GM11168 (cell line): Measurements from ENCODE around the gene S100A1.
"Not testable (repeated sequence)": the region's sequence is repeated elsewhere in the genome, so short reads cannot be mapped to it uniquely, and the experiment has no call there.

Source experiments
- in situ Hi-C: fragments of 300-500 bp; cut with MboI; formaldehyde crosslinking; loops from one replicate; pipeline ENCODE4 v1.12.0; 2022; ENCODE audit warnings: low sequenced_read_pairs; ENCODE audit not compliant: unreplicated experiment

The S100A1 gene

GRCh38 chr1:153628638-153629342 is 556 bp downstream of the S100A1 start:
- in situ Hi-C loops = no loop called here

- in situ Hi-C loops = no loop called here
Measured at GRCh38 chr1:153629343-153629665, 1.1 kb downstream of the S100A1 start.

GRCh38 chr1:153629971-153630370 is 1.7 kb downstream of the S100A1 start:
- in situ Hi-C loops = no loop called here

- in situ Hi-C loops = no loop called here
Measured at GRCh38 chr1:153630384-153630783, 2.1 kb downstream of the S100A1 start.

GRCh38 chr1:153631047-153632022 is 3.1 kb downstream of the S100A1 start:
- in situ Hi-C loops = no loop called here

GRCh38 chr1:153633161-153633753 is 5.0 kb downstream of the S100A1 start:
- in situ Hi-C loops = no loop called here

- in situ Hi-C loops = no loop called here
Measured at GRCh38 chr1:153633754-153634665, 5.8 kb downstream of the S100A1 start, which contains the start of gene CHTOP. Gene CHTOP, plus strand, starts transcription at chr1:153634066. Its CDS starts 2,523 bp downstream, at chr1:153636589.

- in situ Hi-C loops = no loop called here
Measured at GRCh38 chr1:153635872-153636271, 7.6 kb downstream of the S100A1 start.

GRCh38 chr1:153636312-153636711 is 8.1 kb downstream of the S100A1 start:
- in situ Hi-C loops = no loop called here

- in situ Hi-C loops = no loop called here
Measured at GRCh38 chr1:153638261-153638660, 10.0 kb downstream of the S100A1 start.

- in situ Hi-C loops = no loop called here
Measured at GRCh38 chr1:153639280-153639679, 11.0 kb downstream of the S100A1 start.

GRCh38 chr1:153640213-153640612 is 12.0 kb downstream of the S100A1 start:
- in situ Hi-C loops = not testable (repeated sequence)

GRCh38 chr1:153640861-153641260 is 12.6 kb downstream of the S100A1 start:
- in situ Hi-C loops = no loop called here

- in situ Hi-C loops = no loop called here
Measured at GRCh38 chr1:153642161-153642560, 13.9 kb downstream of the S100A1 start.

GRCh38 chr1:153643100-153643499 is 14.9 kb downstream of the S100A1 start:
- in situ Hi-C loops = no loop called here

- in situ Hi-C loops = no loop called here
Measured at GRCh38 chr1:153643816-153644215, 15.6 kb downstream of the S100A1 start.

GRCh38 chr1:153646672-153647345 is 18.6 kb downstream of the S100A1 start:
- in situ Hi-C loops = no loop called here

- in situ Hi-C loops = no loop called here
Measured at GRCh38 chr1:153647346-153647714, 19.1 kb downstream of the S100A1 start.

GRCh38 chr1:153648000-153648643 is 19.9 kb downstream of the S100A1 start:
- in situ Hi-C loops = no loop called here
